B cell (primary cell): ENCODE results near the gene VEGFA. TPM values are rescaled to one million over a fixed set of nuclear protein-coding genes. Genes with fewer than 3 reads are reported as not detected.

Experiments used
- ATAC-seq: fragments of 200-7000 bp; cut with Tn5 transposase; one replicate; pipeline ENCODE4 v1.10.0; 2021; ENCODE audit warnings: low read depth, mild to moderate bottlenecking, moderate number of reproducible peaks, moderate library complexity
- CTCF ChIA-PET: fragments of 350-600 bp; sonication (Branson Sonifier 250); formaldehyde crosslinking; loops from one replicate; lab custom pipeline; 2021; ENCODE audit warnings: antibody characterized with exemption, inconsistent platforms; lab: Charles Lee
- POLR2A ChIA-PET: fragments of 350-600 bp; sonication (Branson Sonifier 250); formaldehyde crosslinking; loops from one replicate; lab custom pipeline; 2021; ENCODE audit warnings: antibody characterized with exemption; lab: Charles Lee
- DNase-seq: peaks from one replicate; pipeline ENCODE4 v3.0.0; 2013
- H2AFZ ChIP-seq: 2 replicates; pipeline ENCODE4 v1.6.1; 2012; ENCODE audit warnings: mild to moderate bottlenecking, low read depth, low read length; ENCODE audit not compliant: insufficient read depth, poor library complexity, severe bottlenecking
- H3K27ac ChIP-seq, 2 donors: 1 replicate in 1 of 2; 2 replicates in 1 of 2; pipeline ENCODE4 v1.5.1; 2012 to 2013; ENCODE audit warnings: low read length in 2 of 2, mild to moderate bottlenecking in 2 of 2, moderate library complexity in 1 of 2
- H3K27me3 ChIP-seq, 4 experiments: fragments of 200-600 bp in 1 of 4; sonication (generic) in 1 of 4; replicated peaks in 1 of 4; 1 replicate in 2 of 4; 2 replicates in 2 of 4; pipeline versions ENCODE4 v1.6.1 to v1.7.0; 2013 to 2016; ENCODE audit warnings: low read length in 3 of 4, mild to moderate bottlenecking in 2 of 4, mixed read lengths in 1 of 4, moderate library complexity in 1 of 4; ENCODE audit not compliant: insufficient read depth in 4 of 4, control insufficient read depth in 3 of 4; ENCODE audit errors: control extremely low read depth in 1 of 4
- H3K36me3 ChIP-seq, 2 experiments: replicated peaks in 1 of 2; 1 replicate in 1 of 2; 2 replicates in 1 of 2; pipeline versions ENCODE4 v1.6.1 to v1.7.1; 2013; ENCODE audit warnings: low read length in 1 of 2; ENCODE audit not compliant: insufficient read depth in 2 of 2, control insufficient read depth in 1 of 2; ENCODE audit errors: control extremely low read depth in 1 of 2, extremely low read depth in 1 of 2
- H3K4me1 ChIP-seq, 2 donors: fragments of 200-600 bp in 1 of 2; sonication (generic) in 1 of 2; 1 replicate in 1 of 2; 2 replicates in 1 of 2; pipeline versions ENCODE4 v1.5.1 to v1.6.1; 2013 to 2017; ENCODE audit warnings: low read length in 2 of 2; ENCODE audit not compliant: control insufficient read depth in 2 of 2, insufficient read depth in 2 of 2
- H3K4me2 ChIP-seq: replicated peaks from 2 replicates; pipeline ENCODE3; 2012; ENCODE audit warnings: mild to moderate bottlenecking, low read depth, low read length; ENCODE audit not compliant: poor library complexity, severe bottlenecking
- H3K4me3 ChIP-seq, 5 experiments: fragments of 200-600 bp in 1 of 5; sonication (generic) in 1 of 5; 1 replicate in 3 of 5; 2 replicates in 2 of 5; pipeline versions ENCODE4 v1.5.1 to v1.7.0; 2011 to 2016; ENCODE audit warnings: low read length in 4 of 5, mild to moderate bottlenecking in 4 of 5, low read depth in 2 of 5, control low read depth in 1 of 5, moderate library complexity in 1 of 5; ENCODE audit not compliant: insufficient read depth in 1 of 5; ENCODE audit errors: control extremely low read depth in 1 of 5, extremely low read depth in 1 of 5
- H3K79me2 ChIP-seq: fragments of 200-600 bp; sonication (generic); one replicate; pipeline ENCODE4 v1.6.0; 2016; ENCODE audit warnings: low read length; ENCODE audit not compliant: control insufficient read depth, insufficient read depth
- H3K9ac ChIP-seq: fragments of 200-600 bp; sonication (generic); 2 replicates; pipeline ENCODE4 v1.6.1; 2017; ENCODE audit warnings: mild to moderate bottlenecking, low read length, moderate library complexity
- H3K9me3 ChIP-seq, 3 donors: one replicate each; pipeline versions ENCODE4 v1.6.1 to v1.7.1; 2013; ENCODE audit warnings: low read length in 2 of 3; ENCODE audit not compliant: control insufficient read depth in 2 of 3, insufficient read depth in 1 of 3; ENCODE audit errors: control extremely low read depth in 1 of 3
- H4K20me1 ChIP-seq: 2 replicates; pipeline ENCODE4 v1.6.0; 2012; ENCODE audit warnings: mild to moderate bottlenecking, low read length; ENCODE audit not compliant: insufficient read depth, control insufficient read depth, poor library complexity, severe bottlenecking
- H3K27ac Mint-ChIP-seq: one replicate; pipeline ENCODE4 v1.8.0; 2021; ENCODE audit warnings: mixed read lengths
- H3K27me3 Mint-ChIP-seq: one replicate; pipeline ENCODE4 v1.8.0; 2021; ENCODE audit warnings: mixed read lengths
- H3K4me1 Mint-ChIP-seq: one replicate; pipeline ENCODE4 v1.8.0; 2021; ENCODE audit warnings: mixed read lengths
- H3K4me3 Mint-ChIP-seq: one replicate; pipeline ENCODE4 v1.8.0; 2021; ENCODE audit warnings: mixed read lengths
- H3K9me3 Mint-ChIP-seq: one replicate; pipeline ENCODE4 v1.8.0; 2022; ENCODE audit warnings: mixed read lengths; ENCODE audit not compliant: insufficient read depth
- CTCF ChIP-seq: fragments of 200-600 bp; IDR thresholded peaks from one replicate; pipeline ENCODE4 v1.8.0; 2022; ENCODE audit warnings: antibody characterized with exemption, mild to moderate bottlenecking
- EZH2 ChIP-seq: IDR thresholded peaks from 2 replicates; pipeline ENCODE4 v1.6.1; 2012; ENCODE audit warnings: borderline replicate concordance, low read depth, mild to moderate bottlenecking, moderate library complexity, low read length; ENCODE audit not compliant: insufficient read depth, poor library complexity, severe bottlenecking
- WGBS: methylation state at CpG from one replicate; pipeline ENCODE4 v1.1.5; 2013; ENCODE audit warnings: missing lambda C conversion rate; ENCODE audit not compliant: insufficient coverage; 5-methylcytosine and 5-hydroxymethylcytosine counted together
- intact Hi-C: fragments of 100-400 bp; cut with micrococcal nuclease; formaldehyde crosslinking; loops from one replicate; pipeline ENCODE4 v1.10.0; 2022
- polyA plus RNA-seq: library from polyadenylated mRNA; depleted of rRNA; stranded (reverse); fragments of >200 nt; gene quantifications from 2 replicates; pipeline ENCODE4 v1.2.3, GENCODE V29; 2012
- total RNA-seq, 2 donors: library from RNA; stranded (reverse); fragments of 120-200 nt in 1 of 2; gene quantifications; 1 replicate in 1 of 2; 2 replicates in 1 of 2; pipeline versions ENCODE4 v1.2.3 to v1.2.4, GENCODE V29; 2013 to 2022

Gene VEGFA
- total and polyA plus RNA-seq, 2 donors (not counting 1 experiment from before 2014, with no cell fraction given) = 3.9 to 6.4 TPM

GRCh38 chr6:43786664-43787329 lies 16.8 kb downstream of the VEGFA start:
- no peak for ATAC-seq
- Mint-ChIP-seq H3K4me1 (no peaks in the 10 kb centered on the region), H3K9me3 (no peaks in the 10 kb centered on the region), H3K4me3 (no peak overlapping the region), H3K27me3 (peaks cover 4% of the 10 kb centered on the region), H3K27ac (no peak overlapping the region)
- Histone ChIP-seq H3K36me3 (no peaks in the 10 kb centered on the region), H3K9ac (no peak overlapping the region), H3K4me3 (no peak overlapping the region), H3K27me3 (no peaks in the 10 kb centered on the region), H3K79me2 (no peaks in the 10 kb centered on the region), H3K4me2 (no peak overlapping the region), H3K9me3 (no peaks in the 10 kb centered on the region), H4K20me1 (no peaks in the 10 kb centered on the region), H3K4me1 (no peaks in the 10 kb centered on the region), H2AFZ (no peak overlapping the region), H3K27ac (no peak overlapping the region)
- TF ChIP-seq EZH2 (no peak), CTCF (no peak)
- POLR2A ChIA-PET = no interaction called here
- CTCF ChIA-PET = no interaction called here
- WGBS = 57% methylated on average over 1 of the region's 1 CpG
- DNase-seq = no peak
- intact Hi-C loops = no loop called here

- H3K27me3 ChIP-seq = peaks cover 0 to 2% (median 0%) of the 10 kb centered on the region in 4 experiments
- no peaks in the 10 kb centered on the region for H3K9me3 ChIP-seq
- H4K20me1 ChIP-seq = no peaks in the 10 kb centered on the region
- H3K27ac ChIP-seq = no peak overlapping the region
- ChIA-PET POLR2A (no interaction called here), CTCF (no interaction called here)
- 91% methylated on average over 4 of the region's 5 CpGs for WGBS
- Mint-ChIP-seq H3K27me3 (peaks cover 4% of the 10 kb centered on the region), H3K9me3 (no peaks in the 10 kb centered on the region), H3K27ac (no peak overlapping the region), H3K4me1 (no peaks in the 10 kb centered on the region), H3K4me3 (no peak overlapping the region)
- H3K79me2 ChIP-seq = no peaks in the 10 kb centered on the region
- TF ChIP-seq EZH2 (no peak), CTCF (no peak)
- no peak overlapping the region for H3K4me2 ChIP-seq
- H3K9ac ChIP-seq = no peak overlapping the region
- intact Hi-C loops = no loop called here
- DNase-seq (no peak), ATAC-seq (no peak)
- H3K4me3 ChIP-seq = no peak overlapping the region
- H3K36me3 ChIP-seq = no peaks in the 10 kb centered on the region
- no peak overlapping the region for H2AFZ ChIP-seq
- no peaks in the 10 kb centered on the region for H3K4me1 ChIP-seq
Observed at GRCh38 chr6:43788301-43788700, 18.3 kb downstream of the VEGFA start.
